HFF-Myc (cell line): ENCODE data around the gene LDB2.

Source experiments
- DNase-seq: peaks from one replicate; pipeline ENCODE4 v3.0.0-alpha.2; 2011; ENCODE audit warnings: low read depth; ENCODE audit errors: extremely low read depth
- H3K4me3 ChIP-seq: replicated peaks from 2 replicates; pipeline ENCODE4 v1.5.1; 2011; ENCODE audit warnings: low read depth, mild to moderate bottlenecking, control low read depth, low read length
- CTCF ChIP-seq: IDR thresholded peaks from 2 replicates; pipeline ENCODE4 v1.5.1; 2012; ENCODE audit warnings: mild to moderate bottlenecking, low read depth, low read length, control low read depth; ENCODE audit errors: missing control alignments

LDB2 gene

GRCh38 chr4:16692961-16693506, 205.4 kb downstream of the LDB2 start:
- TF ChIP-seq CTCF = no peak
- H3K4me3 ChIP-seq = no peak overlapping the region
- DNase-seq = no peak

- no peak for TF ChIP-seq CTCF
- no peak for DNase-seq
These were observed 205.9 kb downstream of the LDB2 start for GRCh38 chr4:16692524-16692923.

GRCh38 chr4:16692046-16692445, 206.4 kb downstream of the LDB2 start:
- no peak for TF ChIP-seq CTCF
- no peak for DNase-seq

More at GRCh38 chr4:16692524-16692923, 205.9 kb downstream of the LDB2 start:
- no peak overlapping the region for H3K4me3 ChIP-seq

GRCh38 chr4:16691450-16691849, 207.0 kb downstream of the LDB2 start:
- no peak overlapping the region for H3K4me3 ChIP-seq
- no peak for TF ChIP-seq CTCF
- no peak for DNase-seq

More at GRCh38 chr4:16692046-16692445, 206.4 kb downstream of the LDB2 start:
- H3K4me3 ChIP-seq = no peak overlapping the region

GRCh38 chr4:16687845-16688244, 210.6 kb downstream of the LDB2 start:
- DNase-seq = no peak
- no peak overlapping the region for H3K4me3 ChIP-seq
- TF ChIP-seq CTCF = no peak

- DNase-seq = no peak
- no peak for TF ChIP-seq CTCF
- no peak overlapping the region for H3K4me3 ChIP-seq
These were observed 211.4 kb downstream of the LDB2 start for GRCh38 chr4:16687011-16687410.

GRCh38 chr4:16686195-16686594, 212.2 kb downstream of the LDB2 start:
- no peak for TF ChIP-seq CTCF
- DNase-seq = peak; percentile 62
- H3K4me3 ChIP-seq = no peak overlapping the region
